ENCODE data around the gene COG3. TPM values are rescaled to one million over a fixed set of nuclear protein-coding genes. Genes with fewer than 3 reads are reported as not detected.

The COG3 gene
- total and polyA plus RNA-seq, 4 donors, result 22.8 to 113 (median 38.2) TPM

- H3K9me3 ChIP-seq (ENCODE audit: control insufficient read depth in 4 of 4, low read length in 3 of 4), result no peaks in the 10 kb centered on the region
Measured at GRCh38 chr13:45490068-45490467, 25.3 kb downstream of the COG3 start.

DNA sequence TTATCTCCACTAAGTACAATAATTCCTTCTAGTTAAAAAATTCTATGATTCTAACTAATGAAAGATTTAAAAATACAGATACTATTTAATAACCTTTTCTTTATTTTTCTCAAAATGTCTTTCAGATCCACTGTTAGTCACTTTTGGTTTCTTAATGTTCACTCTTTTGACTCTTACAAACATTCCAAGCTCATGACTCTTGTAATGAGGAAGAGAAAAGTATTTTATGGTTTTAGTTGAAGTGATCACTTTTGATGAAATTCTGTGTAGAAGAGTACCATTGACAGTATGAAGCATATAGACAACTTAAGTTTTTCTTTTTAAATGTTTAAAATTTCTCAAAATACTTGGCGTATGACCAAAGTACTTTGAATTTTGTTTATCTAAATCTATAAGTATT is 27.8 kb downstream of the COG3 start:
- no peaks in the 10 kb centered on the region for H3K9me3 ChIP-seq (ENCODE audit: control insufficient read depth in 4 of 4, low read length in 3 of 4)
- no peaks in the 10 kb centered on the region for H3K4me1 ChIP-seq (ENCODE audit: control insufficient read depth in 4 of 4, insufficient read depth in 4 of 4, low read length in 3 of 4)
- H3K9ac ChIP-seq (ENCODE audit: low read depth in 1 of 2, low read length in 2 of 2), result no peak overlapping the region
- H3K27ac ChIP-seq (ENCODE audit: low read depth in 1 of 2, low read length in 2 of 2), result no peak overlapping the region
- DNase-seq (ENCODE audit: low spot score), result no peak
- H3K4me3 ChIP-seq (ENCODE audit: low read depth in 1 of 3, low read length in 3 of 3), result no peak overlapping the region
- H3K36me3 ChIP-seq (ENCODE audit: control insufficient read depth in 4 of 4, insufficient read depth in 3 of 4, low read depth in 1 of 4, low read length in 3 of 4), result peaks cover 19 to 51% (median 41%) of the 10 kb centered on the region in 4 donors
- 100% methylated on average over 1 of the region's 1 CpG for WGBS
- no peaks in the 10 kb centered on the region for H3K27me3 ChIP-seq (ENCODE audit: control insufficient read depth in 4 of 4, insufficient read depth in 4 of 4, low read length in 3 of 4)
- TF ChIP-seq HNF4G (IDR thresholded peaks at IDR 0.05) (no peak), SP1 (IDR thresholded peaks at IDR 0.05) (no peak), GABPA (IDR thresholded peaks at IDR 0.05 in 1 of 2, conservative IDR thresholded peaks at IDR 0.05 in 1 of 2) (no peak), ZBTB33 (IDR thresholded peaks at IDR 0.05) (no peak), FOXA2 (IDR thresholded peaks at IDR 0.05) (no peak), HNF4A (conservative IDR thresholded peaks at IDR 0.05) (no peak), JUND (IDR thresholded peaks at IDR 0.05) (no peak), YY1 (IDR thresholded peaks at IDR 0.05) (no peak), FOXA1 (IDR thresholded peaks at IDR 0.05) (no peak), RXRA (IDR thresholded peaks at IDR 0.05) (no peak), TAF1 (conservative IDR thresholded peaks at IDR 0.05) (no peak), NR2F2 (IDR thresholded peaks at IDR 0.05) (no peak), EGR1 (IDR thresholded peaks at IDR 0.05; ENCODE audit: low read depth in 2 of 2) (no peak), RAD21 (IDR thresholded peaks at IDR 0.05) (no peak)
- TF ChIP-seq, protein P1, sequence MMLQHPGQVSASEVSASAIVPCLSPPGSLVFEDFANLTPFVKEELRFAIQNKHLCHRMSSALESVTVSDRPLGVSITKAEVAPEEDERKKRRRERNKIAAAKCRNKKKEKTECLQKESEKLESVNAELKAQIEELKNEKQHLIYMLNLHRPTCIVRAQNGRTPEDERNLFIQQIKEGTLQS (IDR thresholded peaks at IDR 0.05), result no peak
- TF ChIP-seq, protein P2, sequence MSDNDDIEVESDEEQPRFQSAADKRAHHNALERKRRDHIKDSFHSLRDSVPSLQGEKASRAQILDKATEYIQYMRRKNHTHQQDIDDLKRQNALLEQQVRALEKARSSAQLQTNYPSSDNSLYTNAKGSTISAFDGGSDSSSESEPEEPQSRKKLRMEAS (IDR thresholded peaks at IDR 0.05), result no peak
- TF ChIP-seq, protein P3, sequence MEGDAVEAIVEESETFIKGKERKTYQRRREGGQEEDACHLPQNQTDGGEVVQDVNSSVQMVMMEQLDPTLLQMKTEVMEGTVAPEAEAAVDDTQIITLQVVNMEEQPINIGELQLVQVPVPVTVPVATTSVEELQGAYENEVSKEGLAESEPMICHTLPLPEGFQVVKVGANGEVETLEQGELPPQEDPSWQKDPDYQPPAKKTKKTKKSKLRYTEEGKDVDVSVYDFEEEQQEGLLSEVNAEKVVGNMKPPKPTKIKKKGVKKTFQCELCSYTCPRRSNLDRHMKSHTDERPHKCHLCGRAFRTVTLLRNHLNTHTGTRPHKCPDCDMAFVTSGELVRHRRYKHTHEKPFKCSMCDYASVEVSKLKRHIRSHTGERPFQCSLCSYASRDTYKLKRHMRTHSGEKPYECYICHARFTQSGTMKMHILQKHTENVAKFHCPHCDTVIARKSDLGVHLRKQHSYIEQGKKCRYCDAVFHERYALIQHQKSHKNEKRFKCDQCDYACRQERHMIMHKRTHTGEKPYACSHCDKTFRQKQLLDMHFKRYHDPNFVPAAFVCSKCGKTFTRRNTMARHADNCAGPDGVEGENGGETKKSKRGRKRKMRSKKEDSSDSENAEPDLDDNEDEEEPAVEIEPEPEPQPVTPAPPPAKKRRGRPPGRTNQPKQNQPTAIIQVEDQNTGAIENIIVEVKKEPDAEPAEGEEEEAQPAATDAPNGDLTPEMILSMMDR (IDR thresholded peaks at IDR 0.05; ENCODE audit: low read depth, low read length, missing input control), result no peak

More at GRCh38 chr13:45490068-45490467, 25.3 kb downstream of the COG3 start:
- Histone ChIP-seq H3K27me3 (ENCODE audit: control insufficient read depth in 4 of 4, insufficient read depth in 4 of 4, low read length in 3 of 4) (no peaks in the 10 kb centered on the region), H3K36me3 (ENCODE audit: control insufficient read depth in 4 of 4, insufficient read depth in 3 of 4, low read depth in 1 of 4, low read length in 3 of 4) (peaks cover 7 to 49% (median 41%) of the 10 kb centered on the region in 4 donors), H3K4me3 (ENCODE audit: low read depth in 1 of 3, low read length in 3 of 3) (no peak overlapping the region), H3K9ac (ENCODE audit: low read depth in 1 of 2, low read length in 2 of 2) (no peak overlapping the region), H3K27ac (ENCODE audit: low read depth in 1 of 2, low read length in 2 of 2) (no peak overlapping the region), H3K4me1 (ENCODE audit: control insufficient read depth in 4 of 4, insufficient read depth in 4 of 4, low read length in 3 of 4) (no peaks in the 10 kb centered on the region)
- DNase-seq (ENCODE audit: low spot score), result no peak
- TF ChIP-seq, protein P1 (IDR thresholded peaks at IDR 0.05), result no peak
- TF ChIP-seq, protein P3 (IDR thresholded peaks at IDR 0.05; ENCODE audit: low read depth, low read length, missing input control), result peak; percentile 20
- TF ChIP-seq JUND (IDR thresholded peaks at IDR 0.05), result no peak
- no peak for TF ChIP-seq RXRA (IDR thresholded peaks at IDR 0.05)
- TF ChIP-seq NR2F2 (IDR thresholded peaks at IDR 0.05), result no peak
- no peak for TF ChIP-seq TAF1 (conservative IDR thresholded peaks at IDR 0.05)
- no peak for TF ChIP-seq SP1 (IDR thresholded peaks at IDR 0.05)
- peak; percentile 52 to 56 for TF ChIP-seq RAD21 (IDR thresholded peaks at IDR 0.05)
- no peak for TF ChIP-seq ZBTB33 (IDR thresholded peaks at IDR 0.05)
- 97% methylated on average over 1 of the region's 1 CpG for WGBS
